GM20000 (cell line): ENCODE results near the gene CROCC2.

Experiments used
- DNase-seq: peaks from one replicate; pipeline ENCODE4 v3.0.0; 2012; ENCODE audit warnings: low spot score
- TF ChIP-seq, protein P1 (sequence below): IDR thresholded peaks from 2 replicates; pipeline ENCODE4 v1.5.1; 2012; ENCODE audit warnings: mild to moderate bottlenecking, control low read depth; ENCODE audit errors: extremely low read depth, missing control alignments

CROCC2 gene

DNA sequence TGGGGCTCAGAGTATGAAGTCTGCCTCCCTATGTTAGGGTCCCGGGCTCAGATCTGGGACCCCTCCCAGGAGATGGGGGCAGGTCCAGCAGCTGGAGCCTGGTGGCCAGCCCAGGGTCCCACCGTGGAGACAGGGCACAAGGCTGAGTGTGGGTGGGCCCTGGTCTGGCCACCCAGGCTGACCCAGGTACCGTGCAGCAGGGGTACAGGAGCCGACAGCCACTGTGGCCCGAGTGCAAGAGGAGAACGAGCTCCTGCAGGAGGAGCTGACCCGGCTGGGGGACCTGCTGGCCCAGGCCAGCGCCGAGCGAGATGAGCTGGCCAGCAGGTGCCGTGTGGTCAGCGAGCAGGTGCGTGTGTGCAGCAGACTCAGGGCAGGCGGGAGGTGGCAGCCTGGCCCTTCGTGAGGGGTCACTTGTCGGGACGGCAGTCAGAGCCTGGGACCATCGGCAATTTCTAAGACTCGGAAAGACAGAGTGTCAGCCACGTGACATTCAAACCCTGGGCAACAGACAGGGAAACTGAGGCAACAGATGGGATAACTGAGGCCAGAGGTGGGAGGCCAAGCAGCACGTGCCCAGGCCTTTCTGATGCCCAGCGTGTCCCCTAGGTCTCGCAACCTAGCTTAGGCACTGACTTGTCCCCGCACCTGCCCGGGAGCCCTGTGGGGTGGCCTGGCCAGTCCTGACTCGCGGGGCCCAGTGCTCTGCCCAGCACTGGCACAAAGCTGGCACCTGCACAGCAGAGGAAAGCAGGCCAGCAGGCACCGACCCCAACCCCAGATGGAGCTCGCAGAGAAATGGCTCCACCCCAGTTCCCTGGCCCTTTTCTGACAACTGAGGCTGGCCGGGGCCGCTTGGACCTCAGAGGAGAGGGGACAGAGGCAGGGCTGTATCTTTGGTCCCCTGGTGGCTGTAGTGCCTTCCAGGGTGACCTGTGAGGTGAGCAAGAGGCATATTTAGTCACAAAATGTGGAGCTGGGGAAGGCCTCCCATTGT, 13.9 kb downstream of the CROCC2 start:
- TF ChIP-seq, protein P1, sequence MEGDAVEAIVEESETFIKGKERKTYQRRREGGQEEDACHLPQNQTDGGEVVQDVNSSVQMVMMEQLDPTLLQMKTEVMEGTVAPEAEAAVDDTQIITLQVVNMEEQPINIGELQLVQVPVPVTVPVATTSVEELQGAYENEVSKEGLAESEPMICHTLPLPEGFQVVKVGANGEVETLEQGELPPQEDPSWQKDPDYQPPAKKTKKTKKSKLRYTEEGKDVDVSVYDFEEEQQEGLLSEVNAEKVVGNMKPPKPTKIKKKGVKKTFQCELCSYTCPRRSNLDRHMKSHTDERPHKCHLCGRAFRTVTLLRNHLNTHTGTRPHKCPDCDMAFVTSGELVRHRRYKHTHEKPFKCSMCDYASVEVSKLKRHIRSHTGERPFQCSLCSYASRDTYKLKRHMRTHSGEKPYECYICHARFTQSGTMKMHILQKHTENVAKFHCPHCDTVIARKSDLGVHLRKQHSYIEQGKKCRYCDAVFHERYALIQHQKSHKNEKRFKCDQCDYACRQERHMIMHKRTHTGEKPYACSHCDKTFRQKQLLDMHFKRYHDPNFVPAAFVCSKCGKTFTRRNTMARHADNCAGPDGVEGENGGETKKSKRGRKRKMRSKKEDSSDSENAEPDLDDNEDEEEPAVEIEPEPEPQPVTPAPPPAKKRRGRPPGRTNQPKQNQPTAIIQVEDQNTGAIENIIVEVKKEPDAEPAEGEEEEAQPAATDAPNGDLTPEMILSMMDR: no peak
- DNase-seq: no peak

DNA sequence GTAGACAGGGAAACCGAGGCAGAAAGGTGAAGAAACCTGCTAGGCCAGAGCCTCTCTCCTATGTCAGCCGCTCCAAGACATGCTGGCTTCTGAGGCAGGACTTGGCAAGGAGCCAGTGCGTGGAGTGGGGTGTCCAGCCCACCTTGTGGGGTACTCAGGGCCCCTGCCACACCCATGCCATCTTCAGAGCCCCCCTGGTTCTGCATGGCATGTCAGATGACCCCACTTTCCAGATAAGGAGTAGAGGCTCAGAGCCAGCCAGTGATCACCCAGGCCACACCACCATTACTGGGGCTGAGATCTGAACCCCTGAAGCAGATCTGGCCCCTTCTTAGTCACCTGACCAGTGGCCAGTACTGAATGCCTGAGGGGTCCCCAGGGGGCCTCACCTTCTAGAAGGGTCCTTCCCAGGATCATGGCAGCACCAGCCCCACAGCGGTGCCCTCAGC, 14.7 kb downstream of the CROCC2 start:
- TF ChIP-seq, protein P1: no peak
- DNase-seq: no peak

DNA sequence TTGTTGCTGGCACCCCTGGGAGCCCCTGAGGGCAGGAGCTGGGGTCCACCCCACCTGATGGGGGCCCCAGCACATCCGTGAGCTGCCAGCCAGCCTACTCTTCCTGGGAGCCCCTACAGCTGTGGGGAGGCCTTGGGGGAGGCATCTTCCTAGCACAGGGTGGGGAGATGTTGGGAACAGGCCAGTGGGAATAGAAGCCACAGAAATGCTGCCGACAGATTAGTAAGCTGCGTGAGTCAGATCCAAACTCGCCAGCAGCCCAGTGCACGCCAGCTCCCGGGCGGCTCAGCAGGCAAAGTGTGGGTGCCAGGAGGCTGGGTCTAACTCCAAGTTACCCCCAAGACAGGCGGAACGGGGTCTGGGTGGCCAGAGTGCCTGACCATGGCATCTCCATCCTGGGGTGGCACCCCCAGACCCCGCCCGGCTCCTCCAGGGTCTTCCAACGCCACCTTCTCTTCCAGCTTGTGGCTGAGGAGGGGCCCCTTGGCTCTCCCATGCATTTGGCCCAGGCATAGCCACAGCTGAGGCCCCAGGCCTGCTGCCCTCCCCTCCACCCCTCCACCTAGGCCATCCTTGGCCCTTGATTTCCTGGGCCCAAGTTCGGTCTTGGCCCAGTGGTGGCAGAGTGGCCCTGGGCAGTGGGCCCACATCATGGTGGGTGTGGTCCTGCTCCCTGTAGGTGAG, 15.3 kb downstream of the CROCC2 start:
- no peak for DNase-seq
- TF ChIP-seq, protein P1: no peak

DNA sequence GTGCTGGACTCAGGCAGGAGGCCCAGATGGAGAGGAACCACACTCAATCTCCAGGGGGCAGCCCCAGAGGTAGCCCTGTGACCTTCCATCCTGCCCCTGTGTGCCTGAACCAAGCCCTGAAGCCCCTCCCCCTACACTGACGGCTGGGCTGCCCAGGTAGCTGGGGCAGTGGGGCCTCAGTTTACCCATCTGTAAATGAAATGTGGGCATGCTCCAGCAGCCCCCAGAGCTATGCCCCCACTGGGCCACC, 15.8 kb downstream of the CROCC2 start:
- TF ChIP-seq, protein P1: no peak
- no peak for DNase-seq

DNA sequence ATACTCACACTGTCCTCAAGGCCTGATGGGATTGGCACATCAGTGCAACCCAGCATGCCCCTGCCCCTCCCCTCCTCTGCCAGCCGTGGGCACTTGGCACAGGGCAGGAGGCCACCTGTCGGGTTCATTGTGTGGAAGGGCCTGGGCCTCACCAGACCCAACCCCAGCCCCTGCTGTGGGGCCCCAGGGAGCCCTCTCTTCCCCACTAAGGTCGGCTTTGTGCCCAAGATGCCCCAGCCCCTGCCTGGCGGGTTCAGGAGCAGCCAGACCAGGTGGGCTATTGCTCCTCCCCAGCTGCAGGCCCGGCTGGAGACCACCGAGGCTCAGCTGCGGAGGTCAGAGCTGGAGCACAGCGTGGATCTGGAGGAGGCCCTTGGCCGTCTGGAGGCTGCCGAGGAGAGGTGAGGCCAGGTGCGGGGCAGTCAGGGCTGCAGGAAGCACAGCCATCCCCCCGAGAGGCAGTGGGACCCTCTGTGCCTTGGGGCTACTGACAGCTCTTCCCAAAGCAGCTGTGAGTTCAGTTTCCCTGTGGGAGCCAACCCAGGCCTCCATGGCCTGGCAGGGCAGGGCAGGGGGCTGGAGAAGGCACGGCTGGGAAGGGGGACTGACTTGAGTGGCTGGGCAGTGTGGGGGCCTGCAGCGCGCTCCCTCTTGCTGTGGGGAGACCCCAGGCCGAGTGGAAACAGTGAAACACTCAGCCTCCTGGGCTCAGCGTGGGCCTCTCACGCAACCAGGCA, 16.3 kb downstream of the CROCC2 start:
- TF ChIP-seq, protein P1: no peak
- DNase-seq: no peak

DNA sequence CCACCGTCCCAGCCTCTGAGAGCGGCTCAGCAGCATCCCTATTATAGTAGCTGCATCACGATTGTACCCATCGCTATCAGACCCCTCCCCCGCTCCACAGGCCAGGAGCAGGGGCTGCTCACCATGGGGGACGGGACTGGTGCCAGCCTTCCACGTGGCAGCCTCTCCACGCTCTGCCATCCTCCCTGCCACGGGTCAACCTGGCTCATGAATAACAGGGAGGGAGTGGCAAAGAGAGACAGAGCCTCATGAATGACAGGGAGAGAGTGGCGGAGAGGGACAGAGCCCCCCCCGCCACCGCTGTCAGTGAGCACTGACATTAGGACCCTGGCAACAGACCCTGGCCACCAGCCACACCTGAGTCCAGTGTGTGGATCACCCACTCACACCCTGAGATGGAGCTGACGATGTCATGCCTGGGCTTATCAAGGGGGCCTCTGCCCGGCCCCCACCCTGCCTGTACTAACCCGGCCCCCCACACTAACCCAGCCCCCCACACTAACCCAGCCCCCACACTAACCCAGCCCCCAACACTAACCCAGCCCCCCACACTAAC, 16.9 kb downstream of the CROCC2 start:
- no peak for DNase-seq
- TF ChIP-seq, protein P1: no peak
